BLaER1 treated with 17β-estradiol and CSF1 and Interleukin-3, amounts not matched to agents 10 nM and 100 nM (cell line): ENCODE measurements around the gene MAML3.

Experiments
- H3K27ac ChIP-seq, 11 experiments: shearing (Covaris generic); formaldehyde crosslinking; 2 replicates each; pipeline ENCODE4 v1.8.1; 2022
- H3K27me3 ChIP-seq, 11 experiments: shearing (Covaris generic); formaldehyde crosslinking; 2 replicates each; pipeline ENCODE4 v1.8.1; 2022
- H3K36me3 ChIP-seq, 11 experiments: shearing (Covaris generic); formaldehyde crosslinking; 2 replicates each; pipeline ENCODE4 v1.8.1; 2022
- H3K4me1 ChIP-seq, 10 experiments: shearing (Covaris generic); formaldehyde crosslinking; 2 replicates each; pipeline ENCODE4 v1.8.1; 2022
- H3K4me2 ChIP-seq, 11 experiments: shearing (Covaris generic); formaldehyde crosslinking; 2 replicates each; pipeline ENCODE4 v1.8.1; 2022
- H3K4me3 ChIP-seq, 10 experiments: shearing (Covaris generic); formaldehyde crosslinking; 2 replicates each; pipeline ENCODE4 v1.8.1; 2022
- H3K9ac ChIP-seq, 11 experiments: shearing (Covaris generic); formaldehyde crosslinking; 2 replicates each; pipeline ENCODE4 v1.8.1; 2022
- H3K9me3 ChIP-seq, 11 experiments: shearing (Covaris generic); formaldehyde crosslinking; replicated peaks in 1 of 11; 2 replicates each; pipeline ENCODE4 v1.8.1; 2022
- H4K20me1 ChIP-seq, 11 experiments: shearing (Covaris generic); formaldehyde crosslinking; 2 replicates each; pipeline ENCODE4 v1.8.1; 2022
- Cebpa-rat ChIP-seq, 11 experiments: shearing (Covaris generic); IDR thresholded peaks; 2 replicates each; pipeline ENCODE4 v1.8.1; 2022

The MAML3 gene

DNA sequence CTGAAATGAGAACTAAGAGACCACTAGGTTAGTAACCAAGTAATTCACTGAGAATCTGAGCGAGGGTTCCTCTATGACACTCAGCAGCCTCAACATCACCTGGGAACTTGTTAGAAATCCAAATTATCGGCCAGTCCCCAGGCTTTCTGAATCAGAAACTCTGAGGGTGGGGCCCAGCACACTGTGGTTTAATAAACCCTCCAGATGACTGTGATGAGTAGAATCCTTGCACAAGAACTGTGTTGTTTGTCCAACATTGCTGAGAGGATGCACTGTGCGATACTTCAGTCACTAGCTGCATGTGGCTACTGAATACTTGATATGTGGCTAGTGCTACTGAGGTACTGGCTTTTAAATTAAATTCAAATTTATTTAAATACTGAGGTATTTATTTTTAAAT is 243.9 kb downstream of the MAML3 start:
- H3K4me1 ChIP-seq, result peaks cover 0 to 33% (median 0%) of the 10 kb centered on the region in 10 experiments; a peak in 6 of 20 replicates
- no peak overlapping the region for H3K27ac ChIP-seq
- no peaks in the 10 kb centered on the region for H3K27me3 ChIP-seq
- H3K9me3 ChIP-seq, result peaks cover 0 to 13% (median 10%) of the 10 kb centered on the region in 11 experiments; a peak in 15 of 22 replicates
- H3K36me3 ChIP-seq, result peaks cover 0 to 13% (median 8%) of the 10 kb centered on the region in 11 experiments; a peak in 11 of 22 replicates
- no peak overlapping the region for H3K9ac ChIP-seq
- H3K4me2 ChIP-seq, result peak overlapping the region in 1 of 11 experiments; percentile 33; a peak in 3 of 22 replicates
- peaks cover 0 to 34% (median 0%) of the 10 kb centered on the region in 11 experiments; a peak in 3 of 22 replicates for H4K20me1 ChIP-seq
- no peak overlapping the region for H3K4me3 ChIP-seq
- TF ChIP-seq Cebpa-rat (IDR thresholded peaks at IDR 0.05), result no peak

DNA sequence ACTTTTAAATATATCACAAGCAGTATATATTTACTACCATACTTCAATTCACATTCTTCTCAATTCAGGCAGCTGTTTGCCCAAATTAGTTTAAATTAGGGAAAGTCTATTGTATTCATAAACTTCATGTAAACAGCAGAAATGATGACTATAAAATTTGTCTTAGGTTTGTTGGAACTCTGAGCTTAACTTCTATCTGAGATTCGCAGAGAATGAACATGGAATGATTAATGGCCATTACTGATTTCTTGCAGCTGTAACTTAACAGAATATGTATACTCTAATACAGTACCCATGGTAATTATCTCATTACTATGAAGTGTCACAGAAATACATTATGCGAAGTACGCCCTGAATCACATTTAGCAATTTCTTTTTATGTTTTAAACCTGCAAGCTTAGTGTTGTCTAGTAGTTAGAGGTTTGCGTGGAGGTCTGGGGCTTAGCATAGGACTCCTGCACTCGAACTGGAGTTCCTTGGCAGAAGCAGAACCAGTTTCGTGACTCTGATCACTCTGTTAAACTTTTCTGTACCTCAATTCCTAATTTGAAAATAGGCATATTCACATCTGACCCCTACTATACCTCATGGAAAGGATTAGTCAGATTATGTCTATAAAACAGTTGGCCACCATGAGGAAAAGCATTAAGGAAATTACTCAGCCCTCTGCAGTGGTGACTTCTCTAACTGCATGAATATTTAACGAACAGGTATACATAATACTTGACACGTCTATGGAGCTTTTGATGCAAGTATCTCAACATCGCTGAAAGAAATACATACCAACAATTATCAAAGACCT is 245.1 kb downstream of the MAML3 start:
- H3K4me3 ChIP-seq, result no peak overlapping the region
- peaks cover 0 to 31% (median 0%) of the 10 kb centered on the region in 10 experiments; a peak in 7 of 20 replicates for H3K4me1 ChIP-seq
- peaks cover 0 to 24% (median 0%) of the 10 kb centered on the region in 11 experiments; a peak in 3 of 22 replicates for H4K20me1 ChIP-seq
- H3K9ac ChIP-seq, result no peak overlapping the region
- 0 out of 22 replicates have a peak overlapping the region, but pooled peaks of 1 of the 11 experiments have one; percentile 3 for H3K4me2 ChIP-seq
- peaks cover 0 to 15% (median 11%) of the 10 kb centered on the region in 11 experiments; a peak in 15 of 22 replicates for H3K9me3 ChIP-seq
- peaks cover 0 to 21% (median 9%) of the 10 kb centered on the region in 11 experiments; a peak in 11 of 22 replicates for H3K36me3 ChIP-seq
- H3K27ac ChIP-seq, result no peak overlapping the region
- TF ChIP-seq Cebpa-rat (IDR thresholded peaks at IDR 0.05), result no peak
- H3K27me3 ChIP-seq, result no peaks in the 10 kb centered on the region

DNA sequence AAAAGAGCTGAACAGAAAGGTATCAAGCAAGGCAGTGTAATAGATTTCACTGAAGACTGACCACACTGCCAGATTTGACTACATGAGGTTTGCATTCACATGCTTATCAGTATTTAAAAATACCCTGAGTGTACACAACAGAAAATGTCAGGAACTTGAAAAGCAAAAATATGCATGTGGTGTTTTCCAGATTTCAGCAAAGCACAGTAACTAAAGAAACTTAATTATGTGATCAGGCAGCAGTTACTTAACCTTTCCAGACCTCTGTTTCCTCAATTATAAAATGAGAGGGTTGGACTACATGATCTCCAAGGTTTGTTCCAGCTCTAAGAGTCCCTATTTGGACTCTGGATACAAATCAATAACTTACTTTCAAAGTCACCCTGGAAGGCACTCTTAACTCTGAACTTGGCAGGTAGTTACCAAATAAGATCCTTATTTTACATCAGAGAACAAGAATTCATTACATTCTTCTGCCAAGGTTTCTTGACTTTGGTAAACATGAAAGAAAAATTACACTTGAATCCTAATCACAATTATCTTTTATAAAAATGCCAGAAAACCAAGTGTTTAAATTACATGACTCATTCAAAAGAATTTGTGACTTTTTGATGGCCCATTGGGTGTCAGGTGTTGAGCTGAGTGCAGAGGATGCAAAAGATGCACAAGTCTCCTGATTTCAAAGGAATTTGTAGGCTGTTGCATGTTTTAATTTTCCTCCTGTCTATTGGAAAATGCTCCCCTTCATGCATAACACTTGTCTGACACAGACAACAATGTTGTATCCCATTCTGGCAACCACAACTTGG is 246.8 kb downstream of the MAML3 start:
- Histone ChIP-seq H3K9ac (no peak overlapping the region), H3K9me3 (peaks cover 0 to 15% (median 11%) of the 10 kb centered on the region in 11 experiments; a peak in 15 of 22 replicates), H3K27ac (no peak overlapping the region), H3K4me1 (peaks cover 0 to 37% (median 0%) of the 10 kb centered on the region in 10 experiments; a peak in 7 of 20 replicates), H4K20me1 (peaks cover 0 to 17% (median 0%) of the 10 kb centered on the region in 11 experiments; a peak in 3 of 22 replicates), H3K4me3 (no peak overlapping the region), H3K27me3 (no peaks in the 10 kb centered on the region), H3K36me3 (peaks cover 0 to 24% (median 9%) of the 10 kb centered on the region in 11 experiments; a peak in 11 of 22 replicates), H3K4me2 (no peak overlapping the region)
- no peak for TF ChIP-seq Cebpa-rat (IDR thresholded peaks at IDR 0.05)

DNA sequence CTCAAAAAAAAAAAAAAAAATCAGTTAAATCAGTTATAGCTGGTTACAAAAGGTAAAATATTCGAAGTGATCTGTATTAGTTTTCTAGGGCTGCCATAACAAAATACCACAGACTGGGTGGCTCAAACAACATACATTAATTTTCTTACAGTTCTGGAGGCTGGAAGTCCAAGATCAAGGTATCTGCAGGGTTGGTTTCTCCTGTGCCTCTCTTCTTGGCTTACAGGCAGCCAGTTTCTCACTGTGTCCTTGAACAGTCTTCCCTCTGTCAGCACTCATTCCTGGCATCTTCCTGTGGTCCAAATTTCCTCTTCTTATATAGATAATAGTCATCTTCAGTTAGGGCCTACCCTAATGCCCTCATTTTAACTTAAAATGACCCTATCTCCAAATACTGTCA is 248.5 kb downstream of the MAML3 start:
- Histone ChIP-seq H3K27me3 (no peaks in the 10 kb centered on the region), H3K4me1 (peaks cover 0 to 48% (median 0%) of the 10 kb centered on the region in 10 experiments; a peak in 7 of 20 replicates), H3K4me3 (no peak overlapping the region), H3K9me3 (peaks cover 0 to 15% (median 11%) of the 10 kb centered on the region in 11 experiments; a peak in 15 of 22 replicates), H3K9ac (no peak overlapping the region), H3K36me3 (peaks cover 0 to 24% (median 9%) of the 10 kb centered on the region in 11 experiments; a peak in 11 of 22 replicates), H3K27ac (no peak overlapping the region), H4K20me1 (peaks cover 0 to 24% (median 0%) of the 10 kb centered on the region in 11 experiments; a peak in 4 of 22 replicates), H3K4me2 (no peak overlapping the region)
- TF ChIP-seq Cebpa-rat (IDR thresholded peaks at IDR 0.05), result no peak

DNA sequence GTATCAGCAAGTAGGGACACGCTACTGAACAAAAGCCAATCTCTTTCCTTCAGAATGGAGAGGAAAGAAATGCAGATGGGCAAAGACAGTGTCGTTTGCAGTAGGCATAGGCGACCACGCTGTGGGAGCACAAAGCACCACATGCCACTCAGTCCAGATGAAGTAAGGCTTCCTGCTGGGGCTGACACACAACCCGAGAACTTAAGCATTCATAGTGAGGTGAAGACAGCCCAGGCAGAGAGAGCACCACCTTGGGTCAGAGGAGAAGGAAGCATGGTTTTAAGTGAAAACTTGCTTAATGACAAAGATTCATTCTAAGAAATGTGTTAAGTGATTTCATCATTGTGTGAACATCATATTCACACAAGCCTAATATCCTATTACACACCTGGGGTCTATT is 249.6 kb downstream of the MAML3 start:
- Histone ChIP-seq H3K9ac (no peak overlapping the region), H3K36me3 (peaks cover 0 to 24% (median 9%) of the 10 kb centered on the region in 11 experiments; a peak in 11 of 22 replicates), H3K4me1 (peaks cover 0 to 42% (median 5%) of the 10 kb centered on the region in 10 experiments; a peak in 10 of 20 replicates), H3K27ac (no peak overlapping the region), H3K4me2 (peak overlapping the region in 1 of 11 experiments; percentile 30; a peak in 1 of 22 replicates), H4K20me1 (peaks cover 0 to 18% (median 0%) of the 10 kb centered on the region in 11 experiments; a peak in 4 of 22 replicates), H3K27me3 (no peaks in the 10 kb centered on the region), H3K4me3 (no peak overlapping the region), H3K9me3 (peaks cover 0 to 15% (median 11%) of the 10 kb centered on the region in 11 experiments; a peak in 15 of 22 replicates)
- no peak for TF ChIP-seq Cebpa-rat (IDR thresholded peaks at IDR 0.05)

DNA sequence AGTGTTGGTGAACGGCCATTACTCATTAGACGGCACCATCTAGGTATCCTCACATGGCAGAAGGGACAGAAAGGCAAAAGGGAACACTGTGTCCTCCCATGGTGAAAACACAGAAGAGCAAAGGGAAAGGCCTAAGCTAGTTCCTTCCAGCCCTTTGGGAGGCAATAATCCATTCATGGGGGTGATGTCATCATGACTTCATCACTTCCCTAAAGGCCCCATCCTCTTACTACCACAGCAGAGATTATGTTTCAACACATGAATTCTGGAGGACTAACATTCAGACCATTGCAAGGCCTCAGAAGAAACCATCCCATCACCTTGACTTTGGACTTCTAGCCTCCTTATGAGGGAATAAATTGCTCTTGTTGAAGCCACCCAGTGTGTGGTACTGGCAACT is 250.1 kb downstream of the MAML3 start:
- TF ChIP-seq Cebpa-rat (IDR thresholded peaks at IDR 0.05), result no peak
- peaks cover 0 to 15% (median 11%) of the 10 kb centered on the region in 11 experiments; a peak in 15 of 22 replicates for H3K9me3 ChIP-seq
- H4K20me1 ChIP-seq, result peaks cover 0 to 18% (median 0%) of the 10 kb centered on the region in 11 experiments; a peak in 4 of 22 replicates
- H3K4me3 ChIP-seq, result no peak overlapping the region
- H3K4me2 ChIP-seq, result peak overlapping the region in 3 of 11 experiments; percentile 17 to 30 (median 18); a peak in 4 of 22 replicates
- no peak overlapping the region; a peak in 1 of 22 replicates for H3K27ac ChIP-seq
- H3K9ac ChIP-seq, result no peak overlapping the region
- peaks cover 0 to 41% (median 5%) of the 10 kb centered on the region in 10 experiments; a peak in 10 of 20 replicates for H3K4me1 ChIP-seq
- peaks cover 0 to 24% (median 9%) of the 10 kb centered on the region in 11 experiments; a peak in 11 of 22 replicates for H3K36me3 ChIP-seq
- H3K27me3 ChIP-seq, result no peaks in the 10 kb centered on the region

DNA sequence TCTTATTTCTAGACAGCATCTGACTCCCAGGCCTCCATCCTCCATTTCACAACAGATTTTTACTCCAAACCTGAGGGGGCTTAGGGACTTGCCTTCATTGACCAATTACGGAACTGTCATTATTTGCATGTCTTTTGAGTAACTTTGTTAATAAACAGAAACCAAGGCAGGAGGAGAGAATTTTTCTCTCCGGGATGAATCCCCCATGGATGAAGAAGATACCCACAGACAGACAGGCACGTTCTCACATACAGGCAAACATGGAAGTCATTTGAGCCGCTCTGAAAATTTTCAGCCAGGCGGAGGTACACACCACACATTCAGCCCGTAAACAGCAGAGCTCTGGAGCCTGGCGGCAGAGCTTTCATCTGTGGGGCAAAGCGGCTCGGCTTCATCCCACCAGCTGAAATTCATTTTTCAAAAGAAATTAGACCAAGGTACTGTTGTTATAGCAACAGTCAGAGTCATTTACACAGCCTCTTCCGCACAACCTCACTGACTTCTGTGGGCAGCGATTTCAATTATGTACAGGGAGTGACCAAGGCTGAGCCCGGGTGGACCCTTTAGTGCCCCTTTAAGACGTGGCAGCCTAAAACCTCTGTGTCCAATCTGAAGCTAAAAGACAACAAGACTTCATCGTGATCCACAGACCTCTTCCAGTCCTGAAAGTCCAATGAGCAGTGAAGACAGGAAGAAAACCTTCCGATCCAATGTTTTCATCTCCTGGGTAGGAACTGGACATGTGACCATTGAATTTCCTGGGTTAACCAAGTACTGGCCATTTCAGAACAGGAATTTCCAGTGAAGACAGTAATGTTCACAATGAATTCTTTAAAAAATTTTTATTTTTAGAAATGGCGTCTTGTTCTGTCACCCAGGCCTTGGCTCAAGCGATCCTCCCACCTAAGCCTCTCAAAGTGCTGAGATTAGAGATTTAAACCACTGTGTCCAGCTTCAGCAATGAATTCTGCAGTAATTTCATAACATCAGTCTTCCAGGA is 251.4 kb downstream of the MAML3 start:
- peaks cover 0 to 15% (median 11%) of the 10 kb centered on the region in 11 experiments; a peak in 15 of 22 replicates for H3K9me3 ChIP-seq
- peaks cover 0 to 51% (median 9%) of the 10 kb centered on the region in 10 experiments; a peak in 12 of 20 replicates for H3K4me1 ChIP-seq
- no peaks in the 10 kb centered on the region for H3K27me3 ChIP-seq
- no peak overlapping the region for H3K9ac ChIP-seq
- H3K4me2 ChIP-seq, result peak overlapping the region in 2 of 11 experiments; percentile 18 to 30; a peak in 3 of 22 replicates
- TF ChIP-seq Cebpa-rat (IDR thresholded peaks at IDR 0.05), result no peak
- H3K27ac ChIP-seq, result no peak overlapping the region
- H3K36me3 ChIP-seq, result peaks cover 0 to 24% (median 9%) of the 10 kb centered on the region in 11 experiments; a peak in 11 of 22 replicates
- H3K4me3 ChIP-seq, result no peak overlapping the region
- peaks cover 0 to 19% (median 0%) of the 10 kb centered on the region in 11 experiments; a peak in 4 of 22 replicates for H4K20me1 ChIP-seq
